ENCODE measurements around the gene RANBP17.
A peak's percentile ranks its signal among the peaks of the same experiment; 100 is the strongest.

Gene RANBP17

GRCh38 chr5:171321447-171321846, 459.6 kb downstream of the RANBP17 start:
- no peak overlapping the region for H3K4me3 ChIP-seq (replicated peaks; ENCODE audit: insufficient read depth, low read length)
- no peak for DNase-seq (ENCODE audit: low read depth in 1 of 2, low spot score in 1 of 2)
- no peak overlapping the region for H3K27ac ChIP-seq (replicated peaks)
- peaks cover 61% of the 10 kb centered on the region for H3K27me3 ChIP-seq (ENCODE audit: insufficient read depth, poor library complexity, severe bottlenecking)
- TF ChIP-seq REST (IDR thresholded peaks at IDR 0.05; ENCODE audit: insufficient replicate concordance, low read depth) = no peak
- TF ChIP-seq CTCF (IDR thresholded peaks at IDR 0.05; ENCODE audit: insufficient read depth, low read length) = no peak
- TF ChIP-seq POLR2AphosphoS5 (IDR thresholded peaks at IDR 0.05; ENCODE audit: low read depth) = no peak
- no peak for TF ChIP-seq SPI1 (IDR thresholded peaks at IDR 0.05; ENCODE audit: borderline replicate concordance, low read depth)
- no peak for TF ChIP-seq GABPA (IDR thresholded peaks at IDR 0.05; ENCODE audit: low read depth)

- DNase-seq (ENCODE audit: low read depth in 1 of 2, low spot score in 1 of 2) = no peak
- TF ChIP-seq SPI1 (IDR thresholded peaks at IDR 0.05; ENCODE audit: borderline replicate concordance, low read depth) (no peak), GABPA (IDR thresholded peaks at IDR 0.05; ENCODE audit: low read depth) (no peak), POLR2AphosphoS5 (IDR thresholded peaks at IDR 0.05; ENCODE audit: low read depth) (no peak), REST (IDR thresholded peaks at IDR 0.05; ENCODE audit: insufficient replicate concordance, low read depth) (no peak), CTCF (IDR thresholded peaks at IDR 0.05; ENCODE audit: insufficient read depth, low read length) (no peak)
- H3K27ac ChIP-seq (replicated peaks) = no peak overlapping the region
- H3K4me3 ChIP-seq (replicated peaks; ENCODE audit: insufficient read depth, low read length) = no peak overlapping the region
- H3K27me3 ChIP-seq (ENCODE audit: insufficient read depth, poor library complexity, severe bottlenecking) = peaks cover 50% of the 10 kb centered on the region
These were observed 460.7 kb downstream of the RANBP17 start for GRCh38 chr5:171322527-171322926.

GRCh38 chr5:171323007-171323406, 461.2 kb downstream of the RANBP17 start:
- no peak overlapping the region for H3K4me3 ChIP-seq (replicated peaks; ENCODE audit: insufficient read depth, low read length)
- H3K27ac ChIP-seq (replicated peaks) = no peak overlapping the region
- no peak for TF ChIP-seq SPI1 (IDR thresholded peaks at IDR 0.05; ENCODE audit: borderline replicate concordance, low read depth)
- H3K27me3 ChIP-seq (ENCODE audit: insufficient read depth, poor library complexity, severe bottlenecking) = peaks cover 46% of the 10 kb centered on the region
- DNase-seq (ENCODE audit: low read depth in 1 of 2, low spot score in 1 of 2) = no peak

- TF ChIP-seq GABPA (IDR thresholded peaks at IDR 0.05; ENCODE audit: low read depth) = no peak
- peak; percentile 80 for TF ChIP-seq SPI1 (IDR thresholded peaks at IDR 0.05; ENCODE audit: borderline replicate concordance, low read depth)
- TF ChIP-seq POLR2AphosphoS5 (IDR thresholded peaks at IDR 0.05; ENCODE audit: low read depth) = no peak
- TF ChIP-seq REST (IDR thresholded peaks at IDR 0.05; ENCODE audit: insufficient replicate concordance, low read depth) = no peak
- DNase-seq (ENCODE audit: low read depth in 1 of 2, low spot score in 1 of 2) = no peak
- peaks cover 38% of the 10 kb centered on the region for H3K27me3 ChIP-seq (ENCODE audit: insufficient read depth, poor library complexity, severe bottlenecking)
These were observed 462.2 kb downstream of the RANBP17 start for GRCh38 chr5:171323806-171324632.

More at GRCh38 chr5:171323806-171324632, 462.2 kb downstream of the RANBP17 start:
- Histone ChIP-seq H3K27ac (replicated peaks) (no peak overlapping the region), H3K4me3 (replicated peaks; ENCODE audit: insufficient read depth, low read length) (no peak overlapping the region)

Measured in HL-60 (cell line).